HepG2 (cell line): ENCODE data around the gene CAMK4. TPM values are rescaled to one million over a fixed set of nuclear protein-coding genes. Genes with fewer than 3 reads are reported as not detected.

Source experiments
- ATAC-seq: fragments of 200-7000 bp; cut with Tn5 transposase; 3 replicates; pipeline ENCODE4 v1.9.1; 2020; ENCODE audit warnings: mild to moderate bottlenecking, moderate library complexity
- BruUV-seq: library from RNA; stranded (reverse); fragments of 400-500 nt; replicated peaks from 2 replicates; lab custom pipeline; 2021; lab: Mats Ljungman, UMichigan
- CTCF ChIA-PET: fragments of 300-600 bp; formaldehyde crosslinking; extraction: SDS; loops from one replicate; lab custom pipeline; 2021; ENCODE audit warnings: low total read pairs, inconsistent platforms, low intra/inter-chr PET ratio; lab: Yijun Ruan, JAX
- POLR2A ChIA-PET: fragments of 350-600 bp; sonication (Branson Sonifier 250); formaldehyde crosslinking; loops from one replicate; lab custom pipeline; 2020; ENCODE audit warnings: antibody characterized with exemption, inconsistent platforms; lab: Yijun Ruan, JAX
- DNase-seq: peaks from one replicate; pipeline ENCODE4 v3.0.0-alpha.2; 2015; ENCODE audit warnings: low spot score
- FAIRE-seq: peaks from 3 replicates; lab custom pipeline; 2011; peaks lifted over from hg19 to GRCh38; lab: Jason Lieb, UNC
- H2AFZ ChIP-seq: one replicate; pipeline ENCODE4 v1.6.1; 2011; ENCODE audit warnings: low read length, inconsistent platforms
- H3K27ac ChIP-seq: fragments of 300-600 bp; 3 replicates; pipeline ENCODE4 v1.8.0; 2011; ENCODE audit warnings: mixed run types, mild to moderate bottlenecking, mixed read lengths, low read length, inconsistent platforms; ENCODE audit not compliant: insufficient read depth; ENCODE audit errors: extremely low read length
- H3K27me3 ChIP-seq, 2 experiments: fragments of 200-600 bp in 1 of 2; 2 replicates in 1 of 2; 3 replicates in 1 of 2; pipeline versions ENCODE4 v1.6.0 to v1.8.0; 2011; ENCODE audit warnings: low read length in 2 of 2, mild to moderate bottlenecking in 2 of 2, moderate library complexity in 2 of 2, inconsistent platforms in 1 of 2; ENCODE audit not compliant: insufficient read depth in 2 of 2, control insufficient read depth in 1 of 2
- H3K36me3 ChIP-seq, 2 experiments: fragments of 200-600 bp in 1 of 2; replicated peaks in 1 of 2; 2 replicates in 1 of 2; 3 replicates in 1 of 2; pipeline versions ENCODE4 v1.5.1 to v1.8.0; 2011; ENCODE audit warnings: low read length in 2 of 2, inconsistent platforms in 1 of 2; ENCODE audit not compliant: insufficient read depth in 2 of 2, control insufficient read depth in 1 of 2
- H3K4me1 ChIP-seq: 2 replicates; pipeline ENCODE4 v1.5.1; 2012; ENCODE audit warnings: low read length, inconsistent platforms; ENCODE audit not compliant: insufficient read depth
- H3K4me2 ChIP-seq: 2 replicates; pipeline ENCODE4 v1.6.0; 2011; ENCODE audit warnings: low read depth, low read length, inconsistent platforms
- H3K4me3 ChIP-seq, 3 experiments: fragments of 200-600 bp in 1 of 3; sonication (generic), shearing (Covaris generic) in 1 of 3; replicated peaks in 1 of 3; 2 replicates each; pipeline ENCODE4 v1.5.1; 2011 to 2016; ENCODE audit warnings: low read length in 3 of 3, inconsistent platforms in 2 of 3, low read depth in 2 of 3, mild to moderate bottlenecking in 2 of 3, control low read depth in 1 of 3, mixed read lengths in 1 of 3; ENCODE audit not compliant: insufficient read depth in 1 of 3
- H3K79me2 ChIP-seq: one replicate; pipeline ENCODE4 v1.6.1; 2011; ENCODE audit warnings: low read length, inconsistent platforms; ENCODE audit not compliant: insufficient read depth
- H3K9ac ChIP-seq: 2 replicates; pipeline ENCODE4 v1.6.0; 2011; ENCODE audit warnings: mild to moderate bottlenecking, low read depth, low read length, inconsistent platforms; ENCODE audit not compliant: insufficient read depth
- H3K9me3 ChIP-seq: 2 replicates; pipeline ENCODE4 v1.5.1; 2012; ENCODE audit warnings: mild to moderate bottlenecking, low read length
- H4K20me1 ChIP-seq: 2 replicates; pipeline ENCODE4 v1.6.0; 2011; ENCODE audit warnings: inconsistent platforms, mild to moderate bottlenecking, low read length, moderate library complexity; ENCODE audit not compliant: insufficient read depth
- ARNTL ChIP-seq: sonication (generic); formaldehyde crosslinking; IDR thresholded peaks from 2 replicates; pipeline ENCODE4 v1.4.0; 2020; ENCODE audit warnings: mild to moderate bottlenecking, missing genetic modification reagents
- FOXO4 ChIP-seq: sonication (generic); formaldehyde crosslinking; conservative IDR thresholded peaks from 2 replicates; pipeline ENCODE4 v1.8.1; 2023; ENCODE audit warnings: missing genetic modification reagents
- MAZ ChIP-seq, 2 experiments: sonication (generic) in 1 of 2; formaldehyde crosslinking in 1 of 2; IDR thresholded peaks; 2 replicates each; pipeline versions ENCODE4 v1.5.0 to v1.6.1; 2012 to 2020; ENCODE audit warnings: low read depth in 2 of 2, mild to moderate bottlenecking in 2 of 2, borderline replicate concordance in 1 of 2, improper control_type of control experiment in 1 of 2, low read length in 1 of 2, missing genetic modification reagents in 1 of 2, moderate library complexity in 1 of 2
- NFE2L1 ChIP-seq: sonication (generic); formaldehyde crosslinking; IDR thresholded peaks from 2 replicates; pipeline ENCODE4 v1.4.0; 2020; ENCODE audit warnings: missing genetic modification reagents, mild to moderate bottlenecking, borderline replicate concordance
- POLR2AphosphoS2 ChIP-seq: IDR thresholded peaks from 2 replicates; pipeline ENCODE4 v1.6.1; 2011; ENCODE audit warnings: low read depth, low read length, improper control_type of control experiment
- PRDM10 ChIP-seq: sonication (generic); formaldehyde crosslinking; IDR thresholded peaks from 2 replicates; pipeline ENCODE4 v1.4.0; 2020; ENCODE audit warnings: low read depth, missing genetic modification reagents
- REPIN1 ChIP-seq: sonication (generic); formaldehyde crosslinking; IDR thresholded peaks from 2 replicates; pipeline ENCODE4 v1.8.0; 2022; ENCODE audit warnings: missing genetic modification reagents, low read depth, mild to moderate bottlenecking, borderline replicate concordance
- TCF7L2 ChIP-seq: IDR thresholded peaks from 2 replicates; pipeline ENCODE4 v1.6.1; 2011; ENCODE audit warnings: mild to moderate bottlenecking, low read depth, low read length, moderate library complexity
- ZFX ChIP-seq: sonication (generic); formaldehyde crosslinking; IDR thresholded peaks from 2 replicates; pipeline ENCODE4 v1.4.0; 2020; ENCODE audit warnings: mild to moderate bottlenecking, low read depth, missing genetic modification reagents, moderate library complexity
- ZNF20 ChIP-seq: sonication (generic); formaldehyde crosslinking; IDR thresholded peaks from 2 replicates; pipeline ENCODE4 v1.4.0; 2020; ENCODE audit warnings: mild to moderate bottlenecking, moderate library complexity, missing genetic modification reagents
- ZNF33A ChIP-seq: sonication (generic); formaldehyde crosslinking; IDR thresholded peaks from 2 replicates; pipeline ENCODE4 v1.5.1; 2020; ENCODE audit warnings: missing genetic modification reagents, mild to moderate bottlenecking, moderate library complexity, borderline replicate concordance
- ZNF382 ChIP-seq: sonication (generic); formaldehyde crosslinking; IDR thresholded peaks from 2 replicates; pipeline ENCODE4 v1.5.0; 2020; ENCODE audit warnings: missing genetic modification reagents, mild to moderate bottlenecking, borderline replicate concordance
- ZNF44 ChIP-seq: sonication (generic); formaldehyde crosslinking; IDR thresholded peaks from 2 replicates; pipeline ENCODE4 v1.5.1; 2020; ENCODE audit warnings: mild to moderate bottlenecking, missing genetic modification reagents
- ZNF549 ChIP-seq: sonication (generic); formaldehyde crosslinking; IDR thresholded peaks from 2 replicates; pipeline ENCODE4 v1.5.0; 2020; ENCODE audit warnings: missing genetic modification reagents
- ZNF576 ChIP-seq: sonication (generic); formaldehyde crosslinking; IDR thresholded peaks from 2 replicates; pipeline ENCODE4 v1.4.0; 2020; ENCODE audit warnings: mild to moderate bottlenecking, missing genetic modification reagents
- ZNF652 ChIP-seq: IDR thresholded peaks from 2 replicates; pipeline ENCODE4 v1.6.1; 2016; ENCODE audit warnings: low read depth, borderline replicate concordance
- WGBS: methylation state at CpG from one replicate; pipeline ENCODE4 v1.1.6; 2017; ENCODE audit warnings: low lambda C conversion rate; 5-methylcytosine and 5-hydroxymethylcytosine counted together
- in situ Hi-C: cut with HindIII; loops from 2 replicates; pipeline ENCODE4 v1.10.0; 2017; ENCODE audit warnings: low pct_unique_long_range_greater_than_20kb; ENCODE audit not compliant: extremely low pct_ligation_motif_present
- intact Hi-C: fragments of 100-400 bp; cut with micrococcal nuclease; formaldehyde crosslinking; loops from one replicate; pipeline ENCODE4 v1.10.0; 2022; ENCODE audit not compliant: unreplicated experiment
- polyA plus RNA-seq, 8 experiments: library from polyadenylated mRNA; depleted of rRNA in 3 of 8; stranded (reverse) in 7 of 8; unstranded in 1 of 8; fragments of >200 nt; fragmentation: Illumina TruSeq in 4 of 8; extraction: Trizol in 4 of 8; gene quantifications; 2 replicates each; pipeline versions ENCODE4 v1.2.1 to v1.2.3, GENCODE V29; 2011 to 2016; ENCODE audit warnings: low read depth in 4 of 8, missing spikeins in 1 of 8, mixed read lengths in 1 of 8; ENCODE audit not compliant: insufficient read depth in 1 of 8
- total RNA-seq, 5 experiments: library from RNA; depleted of rRNA; stranded (reverse); fragments of >200 nt; fragmentation: Illumina TruSeq; extraction: Trizol; gene quantifications; 2 replicates each; pipeline ENCODE4 v1.2.3, GENCODE V29; 2016; ENCODE audit warnings: low read depth in 1 of 5

The CAMK4 gene
- total and polyA plus RNA-seq, 2 of the 13 experiments (the other 11 are each of a cell fraction or from before 2014, with no cell fraction given) = not detected

- no peak for TF ChIP-seq POLR2AphosphoS2
- no peak for TF ChIP-seq ZNF652 (CRISPR knock-in tag)
Measured at GRCh38 chr5:111453747-111454146, 229.6 kb downstream of the CAMK4 start (continued).

- Histone ChIP-seq H3K9ac (no peak overlapping the region), H3K4me1 (no peaks in the 10 kb centered on the region), H3K36me3 (no peaks in the 10 kb centered on the region), H2AFZ (no peak overlapping the region), H4K20me1 (no peaks in the 10 kb centered on the region), H3K4me2 (no peak overlapping the region), H3K4me3 (no peak overlapping the region), H3K9me3 (no peaks in the 10 kb centered on the region), H3K79me2 (no peaks in the 10 kb centered on the region), H3K27me3 (no peaks in the 10 kb centered on the region), H3K27ac (no peak overlapping the region)
- ATAC-seq (no peak), FAIRE-seq (no peak), DNase-seq (no peak)
- ChIA-PET POLR2A (no interaction called here), CTCF (no interaction called here)
- intact Hi-C loops (no loop called here), in situ Hi-C loops (no loop called here)
- no TSS peak for BruUV-seq
- WGBS = 1% methylated on average over 3 of the region's 3 CpGs
- no peak for TF ChIP-seq REPIN1 (CRISPR knock-in tag)
- no peak for TF ChIP-seq ZNF382 (CRISPR knock-in tag)
- no peak for TF ChIP-seq NFE2L1
- no peak for TF ChIP-seq ZNF576 (CRISPR knock-in tag)
- TF ChIP-seq ZFX = no peak
- TF ChIP-seq ARNTL (CRISPR knock-in tag) = no peak
- no peak for TF ChIP-seq ZNF20 (CRISPR knock-in tag)
- TF ChIP-seq FOXO4 (CRISPR knock-in tag) = no peak
- no peak for TF ChIP-seq ZNF549 (CRISPR knock-in tag)
- no peak for TF ChIP-seq PRDM10 (CRISPR knock-in tag)
- no peak for TF ChIP-seq MAZ (IDR thresholded peaks at IDR 0.05; ENCODE audit: borderline replicate concordance, low read depth, low read length)
- TF ChIP-seq MAZ (CRISPR knock-in tag; IDR thresholded peaks at IDR 0.05; ENCODE audit: low read depth) = no peak
- no peak for TF ChIP-seq ZNF44 (CRISPR knock-in tag)
- TF ChIP-seq ZNF33A (CRISPR knock-in tag) = no peak
- no peak for TF ChIP-seq TCF7L2
Measured at GRCh38 chr5:111454198-111454622, 230.0 kb downstream of the CAMK4 start.
